Measurements from ENCODE around the gene NFS1. TPM values are rescaled to one million over a fixed set of nuclear protein-coding genes. Genes with fewer than 3 reads are reported as not detected.

NFS1 gene
- total and polyA plus RNA-seq, 12 donors: 29.5 to 69.0 (median 57.1) TPM

- Histone ChIP-seq H3K27me3 (no peaks in the 10 kb centered on the region), H3K36me3 (peaks cover 0 to 34% (median 10%) of the 10 kb centered on the region in 9 donors), H3K4me1 (peaks cover 0 to 49% (median 34%) of the 10 kb centered on the region in 9 donors), H3K4me3 (no peak overlapping the region), H3K9me3 (no peaks in the 10 kb centered on the region), H3K27ac (no peak overlapping the region)
- DNase-seq (no peak), ATAC-seq (no peak)
- no peak for TF ChIP-seq CTCF (IDR thresholded peaks at IDR 0.05)
- intact Hi-C loops (cut with DNase I): no loop called here
These were observed 50.3 kb downstream of the NFS1 start for GRCh38 chr20:35648836-35649235.

- 87 to 88% methylated on average over 2 of the region's 2 CpGs for WGBS, 2 donors
- DNase-seq (no peak), ATAC-seq (no peak)
- intact Hi-C loops (cut with DNase I): no loop called here
- H3K27ac ChIP-seq: no peak overlapping the region
- no peak overlapping the region for H3K4me3 ChIP-seq
- no peaks in the 10 kb centered on the region for H3K36me3 ChIP-seq
- no peaks in the 10 kb centered on the region for H3K9me3 ChIP-seq
- H3K27me3 ChIP-seq: no peaks in the 10 kb centered on the region
- peaks cover 0 to 33% (median 14%) of the 10 kb centered on the region in 9 donors for H3K4me1 ChIP-seq
- no peak for TF ChIP-seq CTCF (IDR thresholded peaks at IDR 0.05)
These were observed 54.3 kb downstream of the NFS1 start for GRCh38 chr20:35644806-35645205.

GRCh38 chr20:35643045-35643444 lies 56.1 kb downstream of the NFS1 start:
- Histone ChIP-seq H3K27me3 (no peaks in the 10 kb centered on the region), H3K9me3 (no peaks in the 10 kb centered on the region), H3K36me3 (no peaks in the 10 kb centered on the region), H3K4me1 (peaks cover 0 to 21% (median 0%) of the 10 kb centered on the region in 9 donors), H3K4me3 (no peak overlapping the region), H3K27ac (no peak overlapping the region)
- intact Hi-C loops (cut with DNase I): no loop called here
- ATAC-seq (no peak), DNase-seq (no peak)
- no peak for TF ChIP-seq CTCF (IDR thresholded peaks at IDR 0.05)
- WGBS, 2 donors: 94% methylated on average over 7 of the region's 7 CpGs

GRCh38 chr20:35641743-35642142 lies 57.4 kb downstream of the NFS1 start:
- H3K27me3 ChIP-seq: no peaks in the 10 kb centered on the region
- no peaks in the 10 kb centered on the region for H3K9me3 ChIP-seq
- intact Hi-C loops (cut with DNase I): no loop called here
- no peak for TF ChIP-seq CTCF (IDR thresholded peaks at IDR 0.05)
- no peak overlapping the region for H3K4me3 ChIP-seq
- no peaks in the 10 kb centered on the region for H3K36me3 ChIP-seq
- peaks cover 0 to 32% (median 10%) of the 10 kb centered on the region in 9 donors for H3K4me1 ChIP-seq
- DNase-seq (no peak), ATAC-seq (no peak)
- no peak overlapping the region for H3K27ac ChIP-seq
- 91 to 93% methylated on average over 4 of the region's 4 CpGs for WGBS, 2 donors
